ENCODE results near the gene MPC1. TPM values are rescaled to one million over a fixed set of nuclear protein-coding genes. Genes with fewer than 3 reads are reported as not detected.
A peak's percentile ranks its signal among the peaks of the same experiment; 100 is the strongest.

MPC1 gene
- total RNA-seq, 1 experiment from 2014 or later, result 10.7 TPM

GRCh38 chr6:166335378-166336302 lies 47.1 kb downstream of the MPC1 start:
- DNase-seq (ENCODE audit: low read depth), result no peak
- in situ Hi-C loops (cut with HindIII; ENCODE audit: low pct_unique_long_range_greater_than_20kb, low sequenced_read_pairs), result no loop called here

GRCh38 chr6:166334878-166335277 lies 47.9 kb downstream of the MPC1 start:
- in situ Hi-C loops (cut with HindIII; ENCODE audit: low pct_unique_long_range_greater_than_20kb, low sequenced_read_pairs), result no loop called here

GRCh38 chr6:166333172-166333995 lies 49.4 kb downstream of the MPC1 start:
- no peak for DNase-seq (ENCODE audit: low read depth)
- in situ Hi-C loops (cut with HindIII; ENCODE audit: low pct_unique_long_range_greater_than_20kb, low sequenced_read_pairs), result no loop called here

More at GRCh38 chr6:166334878-166335277, 47.9 kb downstream of the MPC1 start:
- no peak for DNase-seq (ENCODE audit: low read depth)

GRCh38 chr6:166331503-166332415 lies 51.0 kb downstream of the MPC1 start:
- in situ Hi-C loops (cut with HindIII; ENCODE audit: low pct_unique_long_range_greater_than_20kb, low sequenced_read_pairs), result no loop called here
- DNase-seq (ENCODE audit: low read depth), result no peak

GRCh38 chr6:166330612-166331011 lies 52.1 kb downstream of the MPC1 start:
- DNase-seq (ENCODE audit: low read depth), result peak; percentile 83
- in situ Hi-C loops (cut with HindIII; ENCODE audit: low pct_unique_long_range_greater_than_20kb, low sequenced_read_pairs), result no loop called here

- in situ Hi-C loops (cut with HindIII; ENCODE audit: low pct_unique_long_range_greater_than_20kb, low sequenced_read_pairs), result no loop called here
- no peak for DNase-seq (ENCODE audit: low read depth)
Observed at GRCh38 chr6:166325383-166326042, 57.2 kb downstream of the MPC1 start.

- in situ Hi-C loops (cut with HindIII; ENCODE audit: low pct_unique_long_range_greater_than_20kb, low sequenced_read_pairs), result no loop called here
- no peak for DNase-seq (ENCODE audit: low read depth)
Observed at GRCh38 chr6:166323395-166323794, 59.3 kb downstream of the MPC1 start.

GRCh38 chr6:166318649-166319600 lies 63.8 kb downstream of the MPC1 start:
- DNase-seq (ENCODE audit: low read depth), result peak; percentile 81
- in situ Hi-C loops (cut with HindIII; ENCODE audit: low pct_unique_long_range_greater_than_20kb, low sequenced_read_pairs), result no loop called here

GRCh38 chr6:166318227-166318626 lies 64.5 kb downstream of the MPC1 start:
- DNase-seq (ENCODE audit: low read depth), result peak; percentile 77
- in situ Hi-C loops (cut with HindIII; ENCODE audit: low pct_unique_long_range_greater_than_20kb, low sequenced_read_pairs), result no loop called here

GRCh38 chr6:166317261-166318212 lies 65.2 kb downstream of the MPC1 start:
- in situ Hi-C loops (cut with HindIII; ENCODE audit: low pct_unique_long_range_greater_than_20kb, low sequenced_read_pairs), result no loop called here
- no peak for DNase-seq (ENCODE audit: low read depth)

GRCh38 chr6:166315436-166315835 lies 67.3 kb downstream of the MPC1 start:
- no peak for DNase-seq (ENCODE audit: low read depth)
- in situ Hi-C loops (cut with HindIII; ENCODE audit: low pct_unique_long_range_greater_than_20kb, low sequenced_read_pairs), result no loop called here

Other genes starting within 250 kb of the MPC1 start
- gene TBXT, start 215.1 kb downstream of the MPC1 start, total RNA-seq (2014; rRNA removed; shearing (Covaris generic); ENCODE audit: low replicate concordance), result not detected in 2 replicates
- gene PRR18, start 74.5 kb downstream of the MPC1 start, total RNA-seq (2014; rRNA removed; shearing (Covaris generic); ENCODE audit: low replicate concordance), result not detected in 2 replicates
- 9.2 and 23.1 TPM in 2 replicates for gene SFT2D1, start 40.4 kb downstream of the MPC1 start, total RNA-seq (2014; rRNA removed; shearing (Covaris generic); ENCODE audit: low replicate concordance)
- not detected in 2 replicates for gene RAMACL, start 203.7 kb upstream of the MPC1 start, total RNA-seq (2014; rRNA removed; shearing (Covaris generic); ENCODE audit: low replicate concordance)
- 0.78 and 2.3 TPM in 2 replicates for gene RPS6KA2, start 244.3 kb upstream of the MPC1 start, total RNA-seq (2014; rRNA removed; shearing (Covaris generic); ENCODE audit: low replicate concordance)